ENCODE results near the gene SMYD3. TPM values are rescaled to one million over a fixed set of nuclear protein-coding genes. Genes with fewer than 3 reads are reported as not detected.

SMYD3 gene
- total and polyA plus RNA-seq, 2 donors (not counting 1 experiment from before 2014, with no cell fraction given), result 69.4 to 83.1 TPM

DNA sequence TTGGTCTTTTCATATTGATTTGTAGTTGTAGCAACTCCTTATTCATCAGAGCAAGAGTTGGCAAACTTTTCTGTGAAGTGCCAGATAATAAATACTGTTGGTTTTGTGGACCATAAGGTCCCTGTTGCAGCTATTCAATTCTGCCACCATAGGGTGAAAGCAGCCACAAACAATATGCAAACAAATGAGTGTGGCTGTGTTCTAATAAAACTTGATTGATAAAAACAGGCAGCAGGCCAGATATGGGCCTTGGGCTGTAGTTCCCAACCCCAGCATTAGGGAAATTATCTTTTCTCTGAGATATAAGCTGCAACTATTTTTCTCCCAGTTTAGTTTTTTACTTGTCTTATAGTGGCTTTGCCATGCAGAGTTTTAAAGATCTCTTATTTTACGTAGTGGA is 469.2 kb downstream of the SMYD3 start:
- Histone ChIP-seq H3K4me1 (ENCODE audit: control insufficient read depth, extremely low read depth, insufficient read depth, low read length) (no peaks in the 10 kb centered on the region), H3K79me2 (ENCODE audit: control insufficient read depth, insufficient read depth, low read length) (no peaks in the 10 kb centered on the region), H3K36me3 (ENCODE audit: control insufficient read depth, insufficient read depth, low read length) (no peaks in the 10 kb centered on the region), H3K9me3 (ENCODE audit: control insufficient read depth, insufficient read depth, low read depth, low read length) (no peaks in the 10 kb centered on the region), H3K9ac (ENCODE audit: insufficient read depth, low read length) (no peak overlapping the region), H3K4me2 (ENCODE audit: extremely low read depth, insufficient read depth, low read length) (no peak overlapping the region), H3K27me3 (ENCODE audit: control insufficient read depth, insufficient read depth, low read length) (no peaks in the 10 kb centered on the region), H3K4me3 (replicated peaks in 1 of 4; ENCODE audit: control extremely low read depth in 1 of 4, insufficient read depth in 1 of 4, low read depth in 3 of 4, low read length in 4 of 4) (no peak overlapping the region), H3K27ac (ENCODE audit: insufficient read depth, low read length) (no peak overlapping the region), H2AFZ (ENCODE audit: low read length) (no peak overlapping the region), H4K20me1 (ENCODE audit: control insufficient read depth, extremely low read depth, insufficient read depth, low read length) (no peaks in the 10 kb centered on the region)
- no peak for DNase-seq (ENCODE audit: low read depth in 2 of 2)
- TF ChIP-seq, protein P1, sequence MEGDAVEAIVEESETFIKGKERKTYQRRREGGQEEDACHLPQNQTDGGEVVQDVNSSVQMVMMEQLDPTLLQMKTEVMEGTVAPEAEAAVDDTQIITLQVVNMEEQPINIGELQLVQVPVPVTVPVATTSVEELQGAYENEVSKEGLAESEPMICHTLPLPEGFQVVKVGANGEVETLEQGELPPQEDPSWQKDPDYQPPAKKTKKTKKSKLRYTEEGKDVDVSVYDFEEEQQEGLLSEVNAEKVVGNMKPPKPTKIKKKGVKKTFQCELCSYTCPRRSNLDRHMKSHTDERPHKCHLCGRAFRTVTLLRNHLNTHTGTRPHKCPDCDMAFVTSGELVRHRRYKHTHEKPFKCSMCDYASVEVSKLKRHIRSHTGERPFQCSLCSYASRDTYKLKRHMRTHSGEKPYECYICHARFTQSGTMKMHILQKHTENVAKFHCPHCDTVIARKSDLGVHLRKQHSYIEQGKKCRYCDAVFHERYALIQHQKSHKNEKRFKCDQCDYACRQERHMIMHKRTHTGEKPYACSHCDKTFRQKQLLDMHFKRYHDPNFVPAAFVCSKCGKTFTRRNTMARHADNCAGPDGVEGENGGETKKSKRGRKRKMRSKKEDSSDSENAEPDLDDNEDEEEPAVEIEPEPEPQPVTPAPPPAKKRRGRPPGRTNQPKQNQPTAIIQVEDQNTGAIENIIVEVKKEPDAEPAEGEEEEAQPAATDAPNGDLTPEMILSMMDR (conservative IDR thresholded peaks at IDR 0.05 in 1 of 2, IDR thresholded peaks at IDR 0.05 in 1 of 2; ENCODE audit: low read depth in 1 of 2, low read length in 2 of 2), result no peak
- no peak for TF ChIP-seq EZH2 (IDR thresholded peaks at IDR 0.05; ENCODE audit: low read length, missing control alignments)

DNA sequence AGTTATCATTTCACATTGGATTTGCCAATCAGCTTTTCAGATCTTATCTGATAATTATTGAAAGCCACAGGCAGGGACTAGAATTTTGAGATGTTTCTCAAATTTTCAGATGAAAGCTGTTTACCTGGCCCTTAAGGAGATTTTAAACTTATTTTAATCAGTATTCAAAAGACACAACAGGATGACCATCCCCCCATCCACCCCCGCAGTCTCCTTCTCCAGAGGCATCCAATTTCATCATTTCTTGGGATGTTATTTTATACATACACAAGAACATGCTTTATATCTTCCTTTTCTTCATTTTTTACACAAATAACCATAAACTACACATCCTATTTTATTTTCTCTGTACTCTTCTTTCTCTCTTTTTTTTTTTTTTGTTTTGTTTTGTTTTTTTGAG is 470.9 kb downstream of the SMYD3 start:
- DNase-seq (ENCODE audit: low read depth in 2 of 2), result no peak

DNA sequence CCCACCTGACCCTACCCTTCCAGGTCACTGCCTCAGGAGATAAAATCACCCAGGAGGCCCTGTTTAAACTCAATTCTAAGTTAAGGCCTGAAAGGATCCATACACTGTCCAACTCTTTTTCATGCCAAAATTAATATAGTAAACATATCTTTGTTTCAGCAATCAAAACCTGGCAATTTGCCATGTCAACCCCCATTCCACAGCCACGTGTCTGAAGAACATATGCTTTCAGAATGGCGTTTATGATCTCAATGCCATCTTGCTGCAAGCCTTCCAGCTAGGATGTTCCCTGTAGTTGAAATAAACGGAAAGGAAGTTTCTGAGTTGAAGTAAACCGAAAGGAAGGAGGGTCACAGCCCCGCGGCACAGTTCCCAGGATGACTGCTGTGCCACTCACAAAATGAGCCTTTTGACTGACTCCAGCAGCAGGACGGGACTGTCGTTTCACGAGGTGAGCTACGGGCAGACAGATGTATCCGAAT is 472.0 kb downstream of the SMYD3 start:
- no peaks in the 10 kb centered on the region for H3K9me3 ChIP-seq (ENCODE audit: control insufficient read depth, insufficient read depth, low read depth, low read length)
- no peaks in the 10 kb centered on the region for H3K27me3 ChIP-seq (ENCODE audit: control insufficient read depth, insufficient read depth, low read length)
- TF ChIP-seq EZH2 (IDR thresholded peaks at IDR 0.05; ENCODE audit: low read length, missing control alignments), result no peak
- TF ChIP-seq, protein P1 (conservative IDR thresholded peaks at IDR 0.05 in 1 of 2, IDR thresholded peaks at IDR 0.05 in 1 of 2; ENCODE audit: low read depth in 1 of 2, low read length in 2 of 2), result no peak
- peak overlapping the region; percentile 60 for H3K4me2 ChIP-seq (ENCODE audit: extremely low read depth, insufficient read depth, low read length)
- peak overlapping the region; percentile 73 for H2AFZ ChIP-seq (ENCODE audit: low read length)
- no peak overlapping the region for H3K9ac ChIP-seq (ENCODE audit: insufficient read depth, low read length)
- no peaks in the 10 kb centered on the region for H3K36me3 ChIP-seq (ENCODE audit: control insufficient read depth, insufficient read depth, low read length)
- peak in 1 of 2 donors; percentile 61 for DNase-seq (ENCODE audit: low read depth in 2 of 2)
- H4K20me1 ChIP-seq (ENCODE audit: control insufficient read depth, extremely low read depth, insufficient read depth, low read length), result no peaks in the 10 kb centered on the region
- H3K79me2 ChIP-seq (ENCODE audit: control insufficient read depth, insufficient read depth, low read length), result no peaks in the 10 kb centered on the region
- H3K4me3 ChIP-seq (replicated peaks in 1 of 4; ENCODE audit: control extremely low read depth in 1 of 4, insufficient read depth in 1 of 4, low read depth in 3 of 4, low read length in 4 of 4), result peak overlapping the region in 2 of 4 experiments; percentile 23 to 50
- no peaks in the 10 kb centered on the region for H3K4me1 ChIP-seq (ENCODE audit: control insufficient read depth, extremely low read depth, insufficient read depth, low read length)
- no peak overlapping the region for H3K27ac ChIP-seq (ENCODE audit: insufficient read depth, low read length)

More for the DNA sequence above, 470.9 kb downstream of the SMYD3 start:
- Histone ChIP-seq H3K9me3 (ENCODE audit: control insufficient read depth, insufficient read depth, low read depth, low read length) (no peaks in the 10 kb centered on the region), H3K79me2 (ENCODE audit: control insufficient read depth, insufficient read depth, low read length) (no peaks in the 10 kb centered on the region), H3K9ac (ENCODE audit: insufficient read depth, low read length) (no peak overlapping the region), H3K4me2 (ENCODE audit: extremely low read depth, insufficient read depth, low read length) (no peak overlapping the region), H2AFZ (ENCODE audit: low read length) (no peak overlapping the region), H4K20me1 (ENCODE audit: control insufficient read depth, extremely low read depth, insufficient read depth, low read length) (no peaks in the 10 kb centered on the region), H3K4me1 (ENCODE audit: control insufficient read depth, extremely low read depth, insufficient read depth, low read length) (no peaks in the 10 kb centered on the region), H3K36me3 (ENCODE audit: control insufficient read depth, insufficient read depth, low read length) (no peaks in the 10 kb centered on the region), H3K4me3 (replicated peaks in 1 of 4; ENCODE audit: control extremely low read depth in 1 of 4, insufficient read depth in 1 of 4, low read depth in 3 of 4, low read length in 4 of 4) (no peak overlapping the region), H3K27ac (ENCODE audit: insufficient read depth, low read length) (no peak overlapping the region), H3K27me3 (ENCODE audit: control insufficient read depth, insufficient read depth, low read length) (no peaks in the 10 kb centered on the region)
- no peak for TF ChIP-seq EZH2 (IDR thresholded peaks at IDR 0.05; ENCODE audit: low read length, missing control alignments)
- TF ChIP-seq, protein P1 (conservative IDR thresholded peaks at IDR 0.05 in 1 of 2, IDR thresholded peaks at IDR 0.05 in 1 of 2; ENCODE audit: low read depth in 1 of 2, low read length in 2 of 2), result no peak
